Mesendoderm (in vitro differentiated cells): ENCODE results near the gene RBBP7.
A peak's percentile ranks its signal among the peaks of the same experiment; 100 is the strongest.

ENCODE experiments used
- DNase-seq: peaks from one replicate; pipeline ENCODE4 v3.0.0; 2013
- H2AK5ac ChIP-seq: 2 replicates; pipeline ENCODE4 v1.6.1; 2013; ENCODE audit warnings: low read length, inconsistent platforms
- H2BK120ac ChIP-seq: 2 replicates; pipeline ENCODE4 v1.6.1; 2013; ENCODE audit warnings: low read depth, mild to moderate bottlenecking, low read length, moderate library complexity, mixed read lengths
- H2BK15ac ChIP-seq: replicated peaks from 2 replicates; pipeline ENCODE4 v1.6.1; 2013; ENCODE audit warnings: low read depth, mild to moderate bottlenecking, moderate library complexity
- H2BK5ac ChIP-seq: 2 replicates; pipeline ENCODE4 v1.6.1; 2013; ENCODE audit warnings: low read length, inconsistent platforms
- H3K18ac ChIP-seq: 2 replicates; pipeline ENCODE4 v1.6.1; 2013; ENCODE audit warnings: mild to moderate bottlenecking, low read length, mixed read lengths
- H3K23ac ChIP-seq: one replicate; pipeline ENCODE4 v1.6.1; 2013; ENCODE audit warnings: low read length
- H3K27ac ChIP-seq: 2 replicates; pipeline ENCODE4 v1.5.1; 2013; ENCODE audit warnings: low read depth, mild to moderate bottlenecking, inconsistent platforms, low read length, moderate library complexity
- H3K27me3 ChIP-seq: 2 replicates; pipeline ENCODE4 v1.6.1; 2013; ENCODE audit warnings: low read length, control low read depth, mild to moderate bottlenecking, inconsistent platforms; ENCODE audit not compliant: insufficient read depth, poor library complexity
- H3K36me3 ChIP-seq: 2 replicates; pipeline ENCODE4 v1.6.1; 2013; ENCODE audit warnings: low read length, inconsistent platforms; ENCODE audit not compliant: control insufficient read depth, insufficient read depth
- H3K4ac ChIP-seq: one replicate; pipeline ENCODE4 v1.6.1; 2013; ENCODE audit warnings: low read depth, mild to moderate bottlenecking, low read length, moderate library complexity
- H3K4me1 ChIP-seq: 2 replicates; pipeline ENCODE4 v1.6.1; 2013; ENCODE audit warnings: low read depth, low read length, inconsistent platforms; ENCODE audit not compliant: control insufficient read depth
- H3K4me2 ChIP-seq: 2 replicates; pipeline ENCODE4 v1.6.1; 2013; ENCODE audit warnings: low read length
- H3K4me3 ChIP-seq: 2 replicates; pipeline ENCODE4 v1.5.1; 2013; ENCODE audit warnings: mild to moderate bottlenecking, low read length
- H3K56ac ChIP-seq: one replicate; pipeline ENCODE4 v1.6.1; 2013; ENCODE audit warnings: low read length
- H3K79me1 ChIP-seq: 2 replicates; pipeline ENCODE4 v1.6.1; 2013; ENCODE audit warnings: low read length, inconsistent platforms
- H3K79me2 ChIP-seq: 2 replicates; pipeline ENCODE4 v1.6.1; 2013; ENCODE audit warnings: mild to moderate bottlenecking, low read length; ENCODE audit not compliant: control insufficient read depth, insufficient read depth
- H3K9ac ChIP-seq: 2 replicates; pipeline ENCODE4 v1.6.1; 2013; ENCODE audit warnings: low read length, inconsistent platforms
- H4K5ac ChIP-seq: one replicate; pipeline ENCODE4 v1.6.1; 2013; ENCODE audit warnings: low read length
- H4K8ac ChIP-seq: one replicate; pipeline ENCODE4 v1.6.1; 2013; ENCODE audit warnings: low read depth, mild to moderate bottlenecking, control low read depth, low read length, moderate library complexity
- WGBS: extraction: QIAGEN DNeasy Blood & Tissue Kit; methylation state at CpG from one replicate; pipeline ENCODE4 v1.1.7; 2013; ENCODE audit warnings: low lambda C conversion rate, missing lambda C conversion rate; ENCODE audit not compliant: insufficient coverage; ENCODE audit errors: extremely low coverage; 5-methylcytosine and 5-hydroxymethylcytosine counted together

RBBP7 gene

GRCh38 chrX:16832301-16832700 is 37.9 kb downstream of the RBBP7 start:
- H2AK5ac ChIP-seq: no peak overlapping the region
- H3K27me3 ChIP-seq: no peaks in the 10 kb centered on the region
- no peak overlapping the region for H4K5ac ChIP-seq
- H3K79me1 ChIP-seq: no peaks in the 10 kb centered on the region
- no peak overlapping the region for H3K27ac ChIP-seq
- no peak overlapping the region for H3K4me3 ChIP-seq
- no peaks in the 10 kb centered on the region for H3K4me1 ChIP-seq
- no CpG with 5 or more reads among the region's 5 CpGs for WGBS
- H3K23ac ChIP-seq: no peak overlapping the region
- no peak overlapping the region for H2BK5ac ChIP-seq
- no peak overlapping the region for H3K4ac ChIP-seq
- no peak overlapping the region for H3K56ac ChIP-seq
- no peak overlapping the region for H3K9ac ChIP-seq
- no peaks in the 10 kb centered on the region for H3K79me2 ChIP-seq
- DNase-seq: peak; percentile 10
- no peak overlapping the region for H2BK15ac ChIP-seq
- no peak overlapping the region for H3K4me2 ChIP-seq
- no peak overlapping the region for H4K8ac ChIP-seq
- H2BK120ac ChIP-seq: no peak overlapping the region
- H3K36me3 ChIP-seq: no peaks in the 10 kb centered on the region
- H3K18ac ChIP-seq: no peak overlapping the region

DNA sequence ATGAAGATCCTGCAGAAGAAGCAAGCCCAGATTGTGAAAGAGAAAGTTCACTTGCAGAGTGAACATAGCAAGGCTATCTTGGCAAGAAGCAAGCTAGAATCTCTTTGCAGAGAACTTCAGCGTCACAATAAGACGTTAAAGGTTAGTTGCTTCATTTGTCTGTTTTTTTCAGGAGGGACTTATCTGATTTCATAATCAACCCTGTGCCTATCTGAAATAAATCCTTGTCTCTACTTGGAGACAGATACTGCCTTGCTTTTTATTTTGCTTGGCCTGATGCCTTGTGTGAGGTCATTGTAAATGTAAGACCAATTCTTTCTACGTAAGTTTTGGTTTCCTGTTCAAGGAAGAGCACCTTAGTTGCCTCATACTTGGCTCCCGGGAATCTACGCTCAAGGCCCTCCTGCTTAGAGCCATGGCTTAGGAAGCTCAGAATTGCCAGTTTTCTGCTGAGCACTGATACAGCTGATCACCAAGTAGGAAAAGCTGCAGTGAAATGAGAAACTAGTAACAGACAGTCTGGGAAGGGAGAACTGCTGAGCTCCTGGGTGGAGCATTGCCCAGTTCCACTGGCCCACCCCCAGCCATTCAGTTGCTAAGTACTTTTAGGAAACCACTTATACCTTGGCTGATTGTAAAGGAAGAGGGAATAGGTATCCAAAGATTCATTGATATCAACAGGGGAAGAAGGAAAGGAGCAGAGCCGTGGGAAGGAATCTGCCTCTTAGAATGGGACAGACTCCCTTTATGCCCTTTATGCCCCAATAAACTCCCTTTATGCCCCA is 41.8 kb downstream of the RBBP7 start:
- Histone ChIP-seq H2BK15ac (no peak overlapping the region), H3K9ac (no peak overlapping the region), H3K36me3 (no peaks in the 10 kb centered on the region), H2AK5ac (no peak overlapping the region), H3K4me3 (no peak overlapping the region), H3K18ac (no peak overlapping the region), H3K4ac (no peak overlapping the region), H2BK120ac (no peak overlapping the region), H3K4me1 (no peaks in the 10 kb centered on the region), H4K8ac (no peak overlapping the region), H3K79me2 (no peaks in the 10 kb centered on the region), H3K27me3 (no peaks in the 10 kb centered on the region), H3K56ac (no peak overlapping the region), H3K23ac (no peak overlapping the region), H4K5ac (no peak overlapping the region), H3K27ac (no peak overlapping the region), H3K79me1 (no peaks in the 10 kb centered on the region), H2BK5ac (no peak overlapping the region), H3K4me2 (no peak overlapping the region)
- DNase-seq: no peak
- no CpG with 5 or more reads among the region's 6 CpGs for WGBS

GRCh38 chrX:16827225-16827624 is 42.9 kb downstream of the RBBP7 start:
- H3K9ac ChIP-seq: no peak overlapping the region
- H2AK5ac ChIP-seq: no peak overlapping the region
- no peaks in the 10 kb centered on the region for H3K79me1 ChIP-seq
- H3K56ac ChIP-seq: no peak overlapping the region
- H4K5ac ChIP-seq: no peak overlapping the region
- H3K27me3 ChIP-seq: no peaks in the 10 kb centered on the region
- no CpG with 5 or more reads among the region's 2 CpGs for WGBS
- H2BK5ac ChIP-seq: no peak overlapping the region
- H3K4me3 ChIP-seq: no peak overlapping the region
- no peak for DNase-seq
- no peak overlapping the region for H4K8ac ChIP-seq
- no peak overlapping the region for H3K27ac ChIP-seq
- no peaks in the 10 kb centered on the region for H3K79me2 ChIP-seq
- no peak overlapping the region for H2BK15ac ChIP-seq
- H3K4ac ChIP-seq: no peak overlapping the region
- H3K23ac ChIP-seq: no peak overlapping the region
- no peak overlapping the region for H3K4me2 ChIP-seq
- no peak overlapping the region for H2BK120ac ChIP-seq
- H3K36me3 ChIP-seq: no peaks in the 10 kb centered on the region
- H3K4me1 ChIP-seq: no peaks in the 10 kb centered on the region
- H3K18ac ChIP-seq: no peak overlapping the region

DNA sequence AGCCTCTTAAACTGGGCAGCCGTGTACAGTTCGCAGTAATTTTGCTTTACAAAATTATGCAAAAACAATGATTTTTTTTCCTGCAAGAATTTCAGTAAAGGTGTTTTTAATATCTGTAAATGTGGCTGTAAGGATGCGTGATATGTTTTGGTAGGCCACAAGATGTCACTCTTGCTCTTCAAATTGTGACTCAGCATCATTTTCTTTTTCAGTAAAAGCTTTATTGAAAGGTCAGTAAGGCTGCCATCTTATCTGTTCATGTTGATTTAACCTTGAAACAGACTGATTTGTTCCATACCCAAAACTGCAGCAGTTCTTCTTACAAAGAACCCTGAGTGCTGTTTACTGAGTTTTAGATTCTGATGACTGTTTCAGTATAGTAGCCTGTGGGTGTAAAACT is 44.0 kb downstream of the RBBP7 start:
- Histone ChIP-seq H2BK5ac (no peak overlapping the region), H3K4ac (no peak overlapping the region), H3K4me3 (no peak overlapping the region), H3K27ac (no peak overlapping the region), H4K8ac (no peak overlapping the region), H3K4me1 (no peaks in the 10 kb centered on the region), H3K23ac (no peak overlapping the region), H3K56ac (no peak overlapping the region), H3K27me3 (no peaks in the 10 kb centered on the region), H3K36me3 (no peaks in the 10 kb centered on the region), H4K5ac (no peak overlapping the region), H3K9ac (no peak overlapping the region), H2BK120ac (no peak overlapping the region), H2BK15ac (no peak overlapping the region), H3K79me1 (no peaks in the 10 kb centered on the region), H3K4me2 (no peak overlapping the region), H3K79me2 (no peaks in the 10 kb centered on the region), H2AK5ac (no peak overlapping the region), H3K18ac (no peak overlapping the region)
- no CpG with 5 or more reads among the region's 3 CpGs for WGBS
- DNase-seq: peak; percentile 47

DNA sequence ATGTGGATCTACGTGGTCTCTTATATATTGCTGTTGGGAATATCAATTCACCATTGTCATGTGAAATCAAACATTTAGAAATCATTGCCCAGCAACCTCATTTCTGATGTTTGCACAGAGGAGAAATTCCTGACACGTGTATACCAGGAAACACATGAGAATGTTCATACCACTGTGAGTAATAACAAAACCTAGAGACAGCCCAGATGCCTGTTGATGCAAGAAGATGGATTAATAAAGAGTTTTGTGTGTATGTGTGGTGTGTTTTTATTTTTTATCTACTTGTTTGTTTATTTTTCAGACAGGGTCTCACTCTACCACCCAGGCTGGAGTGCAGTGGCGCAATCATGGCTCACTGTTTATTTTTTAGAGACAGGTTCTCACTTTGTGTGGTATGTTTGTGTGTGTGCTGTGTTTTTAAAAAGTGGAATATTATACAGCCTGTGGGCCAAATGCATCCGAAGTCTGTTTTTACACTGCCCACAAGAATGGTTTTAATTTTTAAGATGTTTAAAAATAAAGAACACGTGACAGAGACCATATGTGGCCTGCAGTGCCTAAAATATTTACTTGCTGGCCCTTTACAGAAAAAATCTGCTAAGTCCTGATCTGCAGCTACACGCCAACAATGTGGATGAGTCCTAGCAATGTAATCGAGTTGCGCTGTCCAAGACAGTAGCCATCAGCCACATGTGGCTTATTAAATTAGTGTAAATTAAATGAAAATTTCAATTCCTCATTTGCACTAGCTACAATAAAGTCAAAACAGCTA is 44.7 kb downstream of the RBBP7 start:
- no peak overlapping the region for H3K56ac ChIP-seq
- no peak overlapping the region for H3K23ac ChIP-seq
- no peak overlapping the region for H3K27ac ChIP-seq
- no peak overlapping the region for H3K4me2 ChIP-seq
- H2BK5ac ChIP-seq: no peak overlapping the region
- H3K4me3 ChIP-seq: no peak overlapping the region
- no peak for DNase-seq
- H4K5ac ChIP-seq: no peak overlapping the region
- H2AK5ac ChIP-seq: no peak overlapping the region
- no peaks in the 10 kb centered on the region for H3K79me1 ChIP-seq
- H3K27me3 ChIP-seq: no peaks in the 10 kb centered on the region
- no peak overlapping the region for H3K4ac ChIP-seq
- H2BK15ac ChIP-seq: no peak overlapping the region
- H3K79me2 ChIP-seq: no peaks in the 10 kb centered on the region
- H3K18ac ChIP-seq: no peak overlapping the region
- H3K4me1 ChIP-seq: no peaks in the 10 kb centered on the region
- WGBS: no CpG with 5 or more reads among the region's 8 CpGs
- no peak overlapping the region for H2BK120ac ChIP-seq
- no peaks in the 10 kb centered on the region for H3K36me3 ChIP-seq
- H4K8ac ChIP-seq: no peak overlapping the region
- H3K9ac ChIP-seq: no peak overlapping the region
